GM13976 (cell line): ENCODE data around the gene LRRC8C.

ENCODE experiments used
- DNase-seq: peaks from one replicate; pipeline ENCODE4 v3.0.0; 2012; ENCODE audit warnings: low spot score
- CTCF ChIP-seq: IDR thresholded peaks from 2 replicates; pipeline ENCODE4 v1.5.1; 2012; ENCODE audit warnings: borderline replicate concordance, mild to moderate bottlenecking; ENCODE audit not compliant: insufficient read depth; ENCODE audit errors: extremely low read depth, missing control alignments, control extremely low read depth
- in situ Hi-C: fragments of 300-500 bp; cut with MboI; formaldehyde crosslinking; loops from one replicate; pipeline ENCODE4 v1.12.0; 2022; ENCODE audit warnings: low sequenced_read_pairs, mixed read lengths, inconsistent platforms; ENCODE audit not compliant: unreplicated experiment

Gene LRRC8C

GRCh38 chr1:89739013-89739843 lies 106.3 kb downstream of the LRRC8C start:
- in situ Hi-C loops = no loop called here
- DNase-seq = peak; percentile 42
- TF ChIP-seq CTCF = no peak

GRCh38 chr1:89739844-89740216 lies 106.9 kb downstream of the LRRC8C start:
- TF ChIP-seq CTCF = no peak
- no peak for DNase-seq
- in situ Hi-C loops = no loop called here

- in situ Hi-C loops = no loop called here
- TF ChIP-seq CTCF = no peak
- DNase-seq = no peak
These were observed 110.9 kb downstream of the LRRC8C start for GRCh38 chr1:89743788-89744187.

GRCh38 chr1:89746424-89747149 lies 113.7 kb downstream of the LRRC8C start:
- DNase-seq = no peak
- in situ Hi-C loops = no loop called here
- TF ChIP-seq CTCF = no peak

GRCh38 chr1:89753761-89754160 lies 120.8 kb downstream of the LRRC8C start:
- DNase-seq = no peak
- in situ Hi-C loops = no loop called here
- no peak for TF ChIP-seq CTCF

- no peak for TF ChIP-seq CTCF
- no peak for DNase-seq
- in situ Hi-C loops = no loop called here
These were observed 121.6 kb downstream of the LRRC8C start for GRCh38 chr1:89754518-89754917.

GRCh38 chr1:89755591-89755990 lies 122.7 kb downstream of the LRRC8C start:
- TF ChIP-seq CTCF = no peak
- DNase-seq = no peak
- in situ Hi-C loops = no loop called here
